HG03280 (cell line): ENCODE measurements around the gene FRMD4A.
"Not testable (repeated sequence)": the region's sequence is repeated elsewhere in the genome, so short reads cannot be mapped to it uniquely, and the experiment has no call there.

Source experiments
- ATAC-seq: cut with Tn5 transposase; IDR thresholded peaks from one replicate; pipeline ENCODE4 v1.9.1; 2021; ENCODE audit warnings: mild to moderate bottlenecking, moderate library complexity; ENCODE audit not compliant: unreplicated experiment

FRMD4A gene

DNA sequence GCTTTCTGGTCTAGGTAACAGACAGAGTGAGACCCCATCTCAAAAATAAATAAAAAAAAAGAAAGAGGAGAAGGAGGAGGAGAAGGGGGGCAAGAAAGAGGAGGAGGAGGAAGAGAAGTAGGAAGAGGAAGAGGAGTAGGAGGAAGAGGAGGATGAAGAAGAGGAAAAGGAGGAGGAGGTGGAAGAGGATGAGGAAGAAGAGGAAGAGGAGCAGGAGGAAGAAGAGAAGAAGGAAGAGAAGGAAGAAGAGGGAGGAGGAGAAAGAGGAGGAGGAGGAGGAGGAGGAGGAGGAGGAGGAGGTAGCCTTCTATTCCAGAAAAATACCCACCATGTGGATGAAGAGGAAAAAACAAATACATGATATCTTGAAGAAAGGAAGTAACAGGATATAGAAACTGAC is 172.1 kb downstream of the FRMD4A start:
- no peak for ATAC-seq

DNA sequence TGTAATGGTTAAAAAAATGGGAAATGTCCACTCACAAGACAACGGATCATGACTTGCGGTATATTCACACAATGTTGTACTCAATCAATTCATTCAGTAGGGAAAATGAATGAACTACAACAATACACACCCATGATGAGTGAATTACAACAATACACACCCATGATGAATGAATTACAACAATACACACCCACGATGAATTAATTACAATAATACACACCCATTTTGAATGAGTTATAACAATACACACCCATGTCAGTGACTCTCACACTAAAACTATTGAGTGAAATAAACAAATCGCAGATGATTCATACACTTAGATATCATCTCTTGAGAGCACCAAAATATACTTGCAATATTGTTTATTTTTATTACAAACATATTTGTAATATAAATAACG is 174.6 kb downstream of the FRMD4A start:
- ATAC-seq = no peak

DNA sequence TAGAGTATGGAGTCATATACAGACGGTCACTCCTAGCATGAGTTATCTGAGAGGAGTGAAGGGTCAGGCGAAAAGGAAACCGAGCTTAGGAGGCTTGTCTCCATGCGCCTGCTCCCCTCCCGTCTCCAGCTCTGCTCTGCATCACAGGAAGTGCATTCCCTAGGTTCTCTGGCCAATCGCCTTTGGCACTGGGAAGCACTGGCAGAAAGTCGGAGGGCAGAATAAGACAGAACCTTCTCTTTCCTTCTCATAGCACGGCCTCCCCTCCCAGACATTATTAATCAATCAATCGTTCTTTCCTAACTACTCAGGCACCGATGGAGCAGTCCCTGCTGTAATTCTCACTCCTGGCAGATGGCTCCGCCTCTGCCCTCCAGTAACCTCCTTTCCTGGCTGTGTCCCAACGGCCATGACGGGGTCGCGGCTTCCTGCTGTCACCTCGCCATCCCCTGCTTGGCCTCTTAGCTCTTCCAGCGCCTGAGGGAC is 177.1 kb downstream of the FRMD4A start:
- no peak for ATAC-seq

DNA sequence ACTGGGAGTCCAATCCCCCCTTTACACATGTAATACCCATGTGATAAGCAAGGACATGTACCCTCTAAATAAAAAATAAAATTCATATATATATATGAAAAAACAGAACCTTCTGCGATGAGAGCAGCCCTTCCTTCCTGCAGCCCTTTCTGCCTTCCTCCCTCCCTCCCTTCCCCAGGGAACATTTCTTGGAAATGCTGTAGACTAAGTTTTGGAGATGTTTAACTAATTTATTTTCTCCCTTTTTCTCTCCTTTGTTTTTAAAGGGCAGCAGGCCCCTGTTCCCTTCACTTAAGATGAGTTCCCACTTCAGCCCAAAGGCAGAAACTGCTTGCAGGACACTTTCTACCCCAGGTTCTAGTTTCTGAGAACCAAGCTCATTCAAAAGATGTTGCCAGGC is 179.2 kb downstream of the FRMD4A start:
- ATAC-seq = no peak

DNA sequence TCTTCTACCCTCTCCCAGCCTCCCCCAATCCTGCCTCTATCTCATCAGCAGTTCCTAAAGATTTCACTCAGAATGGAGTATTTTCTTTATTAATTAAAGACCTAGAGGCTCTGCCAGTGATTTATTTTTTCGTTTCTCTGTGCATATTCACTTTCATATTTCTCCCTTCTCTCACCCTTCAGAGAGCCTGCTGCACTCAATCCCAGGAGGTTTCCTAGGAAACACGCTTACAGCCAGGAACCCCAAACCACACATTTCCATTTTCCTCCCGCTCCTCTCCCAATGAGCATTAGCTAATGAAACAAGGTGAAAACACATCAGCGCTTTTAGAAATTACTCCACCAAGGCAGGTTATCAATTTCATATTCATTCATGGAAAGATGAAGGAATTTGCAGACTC is 180.2 kb downstream of the FRMD4A start:
- ATAC-seq = no peak

DNA sequence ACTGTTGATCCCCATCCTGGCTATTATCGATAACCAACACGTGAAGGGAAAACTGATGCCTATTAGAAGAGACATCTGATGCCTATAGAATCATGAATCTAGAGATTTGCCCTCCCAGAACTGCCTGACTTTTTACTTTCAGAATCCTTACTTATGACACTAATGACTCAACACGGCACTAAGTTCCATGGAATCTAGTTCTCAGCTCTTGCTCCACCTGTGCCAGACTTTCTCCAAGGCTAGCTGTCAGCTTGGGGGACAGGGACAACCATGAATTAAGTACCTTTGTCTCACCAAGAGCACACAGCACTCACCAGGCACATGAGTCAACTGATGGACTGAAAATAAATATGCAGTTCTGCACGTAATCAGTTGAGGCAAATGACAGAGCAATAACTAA is 184.2 kb downstream of the FRMD4A start:
- no peak for ATAC-seq

DNA sequence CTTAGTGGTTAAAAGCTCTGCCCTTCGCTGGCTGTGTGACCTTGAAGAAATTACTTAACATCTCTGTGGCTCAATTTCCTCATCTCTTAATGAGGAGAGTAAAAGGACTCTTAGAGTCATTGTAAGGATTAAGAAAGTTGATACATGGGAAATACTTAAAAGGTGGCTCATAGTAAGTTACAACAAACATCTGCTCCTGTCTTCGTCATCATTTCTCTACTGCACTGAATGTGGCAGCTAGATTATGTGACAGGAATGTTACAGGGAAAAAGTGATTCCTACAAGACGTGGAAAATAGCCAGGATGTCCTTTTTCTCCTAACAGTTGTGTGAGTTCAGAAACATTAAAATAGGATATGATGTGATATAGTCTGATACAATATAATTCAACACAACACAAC is 184.7 kb downstream of the FRMD4A start:
- no peak for ATAC-seq

DNA sequence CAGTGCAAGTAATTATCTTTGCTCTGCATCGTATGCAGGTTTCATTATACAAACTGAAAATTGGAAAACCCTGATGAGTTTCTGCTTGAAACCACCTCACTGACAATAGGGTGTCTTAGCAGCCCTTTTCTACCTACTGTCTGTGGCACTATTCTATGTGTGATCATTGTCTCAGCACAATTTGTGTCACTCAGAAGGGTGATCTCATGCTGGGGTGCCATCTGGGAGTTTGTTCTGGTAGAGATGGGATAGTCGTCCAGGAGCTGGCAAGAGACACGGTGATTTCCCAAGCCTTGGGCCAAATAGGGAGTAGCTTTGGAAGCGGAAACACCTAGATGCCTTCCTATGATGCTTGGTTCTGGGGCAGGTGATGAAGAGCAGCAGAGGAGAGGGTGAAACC is 186.3 kb downstream of the FRMD4A start:
- no peak for ATAC-seq

DNA sequence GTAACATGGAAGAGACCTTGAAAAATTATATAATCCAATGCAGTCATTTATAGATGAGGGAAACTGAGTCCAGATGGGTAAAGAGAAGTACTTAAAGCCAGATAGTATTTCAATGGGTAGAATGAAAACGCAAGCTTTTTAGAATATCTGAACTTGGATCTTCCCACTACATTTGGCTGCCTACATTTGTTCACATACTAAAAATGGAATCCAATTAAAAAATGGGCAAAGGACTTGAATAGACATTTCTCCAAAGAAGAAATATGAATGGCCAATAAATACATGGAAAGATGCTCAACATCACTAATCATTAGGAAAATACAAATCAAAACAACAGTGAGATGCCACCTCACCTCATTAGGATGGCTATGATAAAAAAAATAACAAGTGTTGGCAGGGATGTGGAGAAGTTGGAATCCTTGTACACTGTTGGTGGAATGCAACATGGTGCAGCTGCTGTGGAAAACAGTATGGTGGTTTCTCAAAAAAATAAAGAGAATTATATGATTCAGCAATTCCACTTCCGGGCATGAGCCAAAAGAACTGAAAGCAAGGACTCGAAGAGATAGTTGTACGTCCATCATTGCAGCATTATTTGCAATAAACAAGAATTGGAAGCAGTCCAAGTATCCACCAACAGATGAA is 188.0 kb downstream of the FRMD4A start:
- no peak for ATAC-seq

DNA sequence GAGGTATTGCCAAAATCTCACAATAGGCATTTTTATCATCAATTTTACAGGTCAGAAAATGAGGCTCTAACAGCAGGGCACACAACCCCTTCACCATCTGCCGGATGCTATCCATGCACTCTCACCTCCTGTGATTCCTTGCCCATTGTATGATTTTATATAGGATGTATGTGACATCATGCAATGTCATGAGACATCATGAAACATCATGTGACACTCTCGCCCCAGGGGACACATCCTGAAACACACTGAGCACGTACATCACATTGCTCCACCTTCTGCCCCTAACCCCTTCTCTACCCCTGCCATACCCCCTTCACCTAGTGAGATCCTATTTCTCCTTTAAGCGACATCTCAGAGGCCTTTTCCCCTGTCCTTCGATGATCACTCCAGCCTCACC is 189.4 kb downstream of the FRMD4A start:
- ATAC-seq = no peak

DNA sequence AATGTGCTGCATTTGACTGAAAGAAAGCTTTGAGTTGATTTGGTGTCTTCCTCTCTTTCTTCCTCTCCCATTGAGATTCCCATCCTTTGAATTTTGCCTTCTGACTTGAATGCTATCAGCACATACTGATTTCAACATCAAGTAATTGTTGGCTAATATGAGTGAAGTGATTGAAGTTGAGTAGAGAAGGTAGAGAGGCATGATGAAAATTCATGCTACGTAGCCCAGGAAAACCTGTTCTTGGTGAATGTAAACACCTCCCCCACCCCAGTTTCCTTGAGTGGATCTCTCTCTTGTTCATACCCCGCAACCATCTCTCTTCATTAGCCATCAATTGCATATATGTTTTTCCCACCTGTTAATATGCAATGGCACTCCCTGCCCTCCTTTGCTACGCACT is 193.3 kb downstream of the FRMD4A start:
- no peak for ATAC-seq

DNA sequence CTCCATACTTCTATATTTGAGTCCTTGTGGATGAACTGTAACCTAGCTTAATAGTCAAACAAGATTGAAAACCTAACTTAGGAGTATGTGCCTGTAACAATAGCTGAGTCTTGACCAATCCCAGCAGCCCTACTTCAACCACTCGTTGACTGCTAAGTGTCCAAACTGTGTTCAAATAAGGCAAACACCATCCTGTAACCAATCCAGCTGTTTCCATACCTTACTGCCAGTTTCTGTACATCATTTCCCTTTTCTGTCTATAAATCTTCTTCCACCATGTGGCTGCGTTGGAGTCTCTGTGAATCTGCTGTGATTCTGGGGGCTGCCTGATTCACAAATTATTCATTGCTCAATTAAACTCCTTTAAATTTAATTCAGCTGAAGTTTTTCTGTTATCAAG is 195.5 kb downstream of the FRMD4A start:
- not testable (repeated sequence) for ATAC-seq

DNA sequence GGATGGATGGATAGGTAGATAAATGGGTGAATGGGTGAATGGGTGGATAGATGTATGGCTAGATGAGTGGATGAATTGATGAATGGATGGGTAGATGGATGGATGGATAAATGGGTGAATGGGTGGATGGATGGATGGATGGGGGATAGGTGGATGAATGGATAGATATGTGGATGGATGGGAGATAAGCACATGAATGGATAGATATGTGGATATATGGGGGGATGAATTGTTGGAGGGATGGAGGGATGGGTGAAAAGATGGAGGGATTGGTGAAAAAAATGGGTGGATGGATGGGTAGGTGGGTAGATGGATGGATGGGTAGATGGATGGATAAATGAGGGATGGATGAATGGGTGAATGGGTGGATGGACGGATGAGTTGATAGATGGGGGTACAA is 196.4 kb downstream of the FRMD4A start:
- ATAC-seq = no peak

DNA sequence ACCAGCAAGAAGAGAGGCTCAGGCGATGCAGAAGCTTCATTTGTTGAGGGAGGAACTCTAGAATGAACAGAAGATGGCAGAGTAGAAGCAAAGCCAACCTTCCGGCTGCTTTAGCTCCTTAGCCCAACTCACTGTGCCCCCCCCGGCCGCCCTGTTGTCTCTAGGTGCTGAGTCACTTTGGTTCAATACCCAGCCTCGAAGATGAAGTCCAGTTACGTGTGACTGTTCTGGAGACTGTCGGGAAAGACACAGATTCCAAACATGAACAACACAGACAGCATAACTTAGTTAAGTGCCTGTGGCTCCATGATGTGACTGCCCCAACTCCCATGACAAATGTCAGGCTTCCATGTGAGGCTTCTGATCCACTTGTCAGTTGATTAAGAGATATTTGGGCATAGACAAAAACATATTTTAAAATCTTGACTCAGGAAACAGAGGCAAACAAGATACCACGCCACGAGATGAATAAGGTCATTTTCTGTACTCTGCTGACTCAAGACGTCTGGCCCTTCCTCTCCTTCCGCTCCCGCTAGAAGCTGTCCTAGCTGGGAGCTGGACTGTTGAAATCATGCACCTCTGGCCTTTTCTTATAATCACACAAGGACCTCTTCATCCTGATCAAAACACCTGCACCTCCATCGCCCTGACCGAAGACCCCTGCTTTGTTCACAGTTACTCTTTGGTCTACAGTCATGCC is 199.3 kb downstream of the FRMD4A start:
- no peak for ATAC-seq

DNA sequence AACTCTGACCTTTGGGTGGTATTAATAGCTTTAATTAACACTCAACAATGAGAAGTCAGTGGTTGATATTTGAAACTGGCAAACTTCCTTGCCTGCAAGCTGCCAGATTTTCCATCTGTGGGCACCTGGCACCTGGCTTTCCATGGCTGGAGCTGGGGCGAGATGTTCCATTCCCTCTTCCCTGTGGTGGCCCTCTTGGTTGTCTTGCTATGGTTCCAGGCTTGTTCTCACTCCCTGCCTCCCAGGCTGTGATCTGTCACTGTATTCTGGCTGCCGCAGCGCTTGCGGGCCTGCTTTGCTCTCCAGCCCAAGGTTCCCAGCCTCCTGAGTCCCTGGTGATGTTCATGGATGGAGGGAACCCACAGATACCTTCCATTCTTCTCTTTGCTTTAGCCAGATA is 201.0 kb downstream of the FRMD4A start:
- no peak for ATAC-seq

DNA sequence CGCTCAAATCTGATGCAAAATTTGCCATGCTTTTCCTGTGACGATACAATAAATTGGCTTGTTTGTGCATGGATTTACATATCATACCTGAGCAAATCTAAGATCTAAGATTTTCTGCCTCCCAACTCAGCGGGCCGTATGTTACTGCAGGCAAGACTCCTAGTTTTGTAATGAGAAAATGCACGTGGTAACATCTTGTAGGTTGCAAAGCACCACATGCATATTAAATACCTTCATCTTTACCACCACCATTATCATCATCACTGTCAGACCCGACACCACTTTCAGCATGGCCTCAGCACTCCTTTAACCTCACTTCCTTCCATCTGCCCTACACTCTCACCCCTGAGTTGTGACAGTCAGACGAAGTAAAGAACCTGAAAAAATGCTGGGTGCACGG is 202.2 kb downstream of the FRMD4A start:
- no peak for ATAC-seq

DNA sequence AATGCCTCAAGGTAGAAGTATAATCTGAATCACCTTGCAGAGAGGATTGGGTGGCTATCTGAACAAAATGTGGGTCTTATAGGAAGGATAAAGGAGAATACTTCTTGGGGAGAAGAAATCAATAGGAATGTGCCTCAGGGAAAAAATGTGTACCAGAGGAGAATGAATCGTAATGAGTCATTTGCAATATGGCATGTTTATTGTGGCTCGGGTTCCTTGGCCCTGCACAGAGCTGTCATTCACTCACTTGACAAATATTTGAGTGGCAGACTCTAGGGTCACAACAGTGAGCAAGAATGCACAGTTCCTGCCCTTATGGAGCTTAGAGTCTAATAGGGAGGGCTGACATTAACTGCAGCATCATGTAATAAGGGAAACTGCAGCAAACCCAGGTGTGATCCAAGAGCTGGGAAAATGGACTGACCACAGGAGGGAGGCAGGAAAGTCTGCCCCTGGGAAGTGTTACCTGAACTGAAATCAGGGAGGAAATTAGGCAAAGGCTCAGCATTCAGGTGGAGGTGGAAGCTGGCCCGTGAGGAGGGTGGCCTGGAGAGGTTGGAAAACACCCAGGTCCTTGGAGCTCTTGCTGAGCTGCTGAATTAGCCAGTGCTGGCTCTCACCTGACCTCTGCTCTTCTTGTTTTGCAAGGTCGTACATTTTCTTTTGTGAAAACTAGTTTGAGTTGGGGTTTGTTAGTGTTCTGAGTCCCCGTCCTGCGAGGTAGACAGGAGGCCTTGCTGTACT is 203.9 kb downstream of the FRMD4A start:
- ATAC-seq = no peak

DNA sequence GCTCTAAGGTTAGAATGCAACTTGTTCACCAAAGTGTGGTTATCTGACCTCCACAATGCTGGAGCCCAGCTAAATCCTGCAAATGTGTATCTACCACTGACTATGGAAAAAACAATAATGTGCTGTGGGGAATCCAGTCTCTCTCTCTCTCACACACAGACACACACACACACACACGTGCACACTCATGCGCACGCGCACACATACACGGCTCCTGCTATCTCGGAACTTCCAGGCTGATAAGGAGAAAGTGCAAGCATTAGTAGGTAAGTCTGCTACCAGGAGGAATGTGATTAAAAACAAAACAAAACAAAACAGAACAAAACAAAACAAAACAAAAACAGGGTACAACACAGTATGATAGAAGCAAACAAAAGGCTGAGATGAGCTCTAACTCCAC is 205.2 kb downstream of the FRMD4A start:
- ATAC-seq = no peak

DNA sequence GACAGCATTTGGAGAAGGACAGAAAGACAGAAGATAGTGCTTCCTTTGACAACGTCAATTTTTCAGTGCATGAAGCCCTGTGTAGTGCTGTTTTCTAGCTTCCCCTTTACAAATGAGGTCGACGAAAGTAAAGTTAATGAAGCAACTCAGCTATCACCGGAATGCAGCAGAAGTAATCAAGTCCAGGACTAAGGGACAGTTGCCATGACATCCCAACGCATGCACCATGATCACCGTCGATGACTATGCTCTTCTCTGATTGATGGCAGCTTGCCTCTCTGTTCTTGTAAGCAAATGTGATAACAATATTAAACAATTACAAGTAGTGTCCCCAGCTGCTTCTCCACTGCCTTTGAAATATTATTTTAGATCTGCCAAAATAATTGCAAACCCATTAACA is 205.8 kb downstream of the FRMD4A start:
- ATAC-seq = no peak

DNA sequence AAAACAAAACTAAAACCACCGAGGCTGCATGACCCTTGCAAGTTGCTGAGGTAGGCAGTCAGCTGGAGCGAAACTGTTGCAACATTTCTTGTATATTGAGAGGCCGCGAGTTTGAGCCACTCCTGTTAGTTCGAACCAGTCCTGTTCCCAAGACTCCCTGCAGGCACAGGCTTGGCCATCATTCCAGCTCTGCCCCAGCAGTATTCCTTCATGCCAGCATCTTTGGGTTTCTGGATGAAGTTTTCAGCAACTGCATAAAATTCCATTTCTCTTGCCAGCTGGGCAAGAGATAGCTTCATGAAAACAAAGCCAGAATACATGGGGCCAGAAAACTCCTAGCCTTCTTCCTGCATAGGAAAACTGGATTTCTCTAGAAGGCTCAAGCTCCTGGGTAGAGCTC is 207.6 kb downstream of the FRMD4A start:
- no peak for ATAC-seq

DNA sequence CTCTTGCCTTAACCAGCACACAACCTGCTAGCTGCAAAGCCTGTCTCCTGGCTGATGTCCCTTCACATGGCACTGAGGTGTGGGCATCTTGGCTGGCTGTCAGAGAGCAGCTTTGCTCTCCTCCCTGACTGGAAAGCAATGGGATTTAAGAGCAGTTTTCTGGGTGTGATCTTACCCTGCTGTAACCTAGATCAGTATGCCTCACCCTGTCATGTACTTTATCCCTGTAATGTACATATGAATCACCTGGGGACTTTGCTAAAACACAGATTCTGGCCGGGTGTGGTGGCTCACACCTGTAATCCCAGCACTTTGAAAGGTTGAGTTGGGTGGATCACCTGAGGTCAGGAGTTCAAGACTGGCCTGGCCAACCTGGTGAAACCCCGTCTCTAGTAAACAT is 209.9 kb downstream of the FRMD4A start:
- ATAC-seq = no peak

DNA sequence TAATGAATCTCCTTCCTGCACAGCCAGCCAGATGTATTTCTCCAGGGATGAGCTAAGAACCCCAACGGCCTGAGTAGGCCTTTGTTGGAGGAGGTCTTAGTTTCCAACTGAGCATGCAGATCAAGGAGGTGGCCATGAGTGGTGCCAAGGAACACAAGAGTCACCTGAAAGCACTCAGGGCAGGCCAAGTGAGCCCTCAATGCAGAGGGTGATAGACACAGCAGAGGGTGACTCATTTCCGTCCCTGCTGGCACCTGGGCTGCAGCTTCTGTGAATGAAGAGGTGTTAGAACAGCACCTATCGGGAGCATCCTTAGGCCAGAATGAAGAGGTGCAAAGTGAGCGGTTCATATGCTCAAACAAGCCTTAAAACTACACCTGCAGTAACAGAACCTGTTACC is 211.8 kb downstream of the FRMD4A start:
- ATAC-seq = no peak
